Right atrium auricular region (tissue), 2 donors: ENCODE results near the gene CYP39A1. TPM values are rescaled to one million over a fixed set of nuclear protein-coding genes. Genes with fewer than 3 reads are reported as not detected.

ENCODE experiments used
- DNase-seq: peaks from one replicate; pipeline ENCODE4 v3.0.0-alpha.2; 2019; ENCODE audit warnings: low spot score
- H3K27ac ChIP-seq, 2 donors: fragments of 200-600 bp; sonication (generic); 1 replicate in 1 of 2; 2 replicates in 1 of 2; pipeline ENCODE4 v1.5.1; 2016 to 2019
- H3K27me3 ChIP-seq, 2 donors: fragments of 200-600 bp; sonication (generic); one replicate each; pipeline versions ENCODE4 v1.5.1 to v1.6.0; 2017 to 2019
- H3K36me3 ChIP-seq: fragments of 200-600 bp; sonication (generic); one replicate; pipeline ENCODE4 v1.5.1; 2016
- H3K4me1 ChIP-seq, 2 donors: fragments of 200-600 bp; sonication (generic); one replicate each; pipeline versions ENCODE4 v1.5.1 to v1.6.0; 2017 to 2019
- H3K4me3 ChIP-seq, 2 donors: fragments of 200-600 bp; sonication (generic); 1 replicate in 1 of 2; 2 replicates in 1 of 2; pipeline ENCODE4 v1.5.1; 2017 to 2019; ENCODE audit warnings: mild to moderate bottlenecking in 1 of 2, moderate library complexity in 1 of 2
- H3K9me3 ChIP-seq, 2 donors: fragments of 200-600 bp; sonication (generic); one replicate each; pipeline ENCODE4 v1.5.1; 2019
- CTCF ChIP-seq, 2 donors: fragments of 200-600 bp; sonication (generic); IDR thresholded peaks; one replicate each; pipeline ENCODE4 v1.5.1; 2019; ENCODE audit warnings: antibody characterized with exemption in 2 of 2
- total RNA-seq, 2 donors: library from RNA; depleted of rRNA; stranded (reverse); fragments of >200 nt; gene quantifications; one replicate each; pipeline ENCODE4 v1.1.0, GENCODE V29; 2016

Gene CYP39A1
- total RNA-seq, 2 donors from 2014 or later: 6.3 to 7.0 TPM

GRCh38 chr6:46584586-46584985 lies 68.0 kb downstream of the CYP39A1 start:
- H3K27me3 ChIP-seq: no peaks in the 10 kb centered on the region
- no peaks in the 10 kb centered on the region for H3K4me1 ChIP-seq
- H3K36me3 ChIP-seq: no peaks in the 10 kb centered on the region
- no peak overlapping the region for H3K27ac ChIP-seq
- DNase-seq: no peak
- H3K4me3 ChIP-seq: no peak overlapping the region
- no peaks in the 10 kb centered on the region for H3K9me3 ChIP-seq
- no peak for TF ChIP-seq CTCF (IDR thresholded peaks at IDR 0.05)

- DNase-seq: no peak
- no peaks in the 10 kb centered on the region for H3K4me1 ChIP-seq
- TF ChIP-seq CTCF (IDR thresholded peaks at IDR 0.05): no peak
- no peak overlapping the region for H3K4me3 ChIP-seq
- no peaks in the 10 kb centered on the region for H3K9me3 ChIP-seq
- H3K27ac ChIP-seq: no peak overlapping the region
- H3K27me3 ChIP-seq: no peaks in the 10 kb centered on the region
- H3K36me3 ChIP-seq: no peaks in the 10 kb centered on the region
Measured at GRCh38 chr6:46583721-46584120, 68.9 kb downstream of the CYP39A1 start.

- TF ChIP-seq CTCF (IDR thresholded peaks at IDR 0.05): no peak
- Histone ChIP-seq H3K4me1 (no peaks in the 10 kb centered on the region), H3K27ac (no peak overlapping the region)
Measured at GRCh38 chr6:46583081-46583480, 69.5 kb downstream of the CYP39A1 start.

GRCh38 chr6:46581459-46582177 lies 71.0 kb downstream of the CYP39A1 start:
- no peaks in the 10 kb centered on the region for H3K9me3 ChIP-seq
- H3K27me3 ChIP-seq: no peaks in the 10 kb centered on the region
- no peak overlapping the region for H3K4me3 ChIP-seq
- H3K27ac ChIP-seq: no peak overlapping the region
- no peaks in the 10 kb centered on the region for H3K4me1 ChIP-seq
- no peaks in the 10 kb centered on the region for H3K36me3 ChIP-seq
- TF ChIP-seq CTCF (IDR thresholded peaks at IDR 0.05): no peak
- DNase-seq: no peak

More at GRCh38 chr6:46583081-46583480, 69.5 kb downstream of the CYP39A1 start:
- H3K4me3 ChIP-seq: no peak overlapping the region
- H3K36me3 ChIP-seq: no peaks in the 10 kb centered on the region
- H3K27me3 ChIP-seq: no peaks in the 10 kb centered on the region
- no peak for DNase-seq
- no peaks in the 10 kb centered on the region for H3K9me3 ChIP-seq

GRCh38 chr6:46575530-46575929 lies 77.1 kb downstream of the CYP39A1 start:
- no peak for TF ChIP-seq CTCF (IDR thresholded peaks at IDR 0.05)
- Histone ChIP-seq H3K36me3 (no peaks in the 10 kb centered on the region), H3K4me1 (no peaks in the 10 kb centered on the region), H3K9me3 (no peaks in the 10 kb centered on the region), H3K27ac (no peak overlapping the region), H3K4me3 (no peak overlapping the region), H3K27me3 (no peaks in the 10 kb centered on the region)
- no peak for DNase-seq

- no peaks in the 10 kb centered on the region for H3K27me3 ChIP-seq
- H3K4me1 ChIP-seq: no peaks in the 10 kb centered on the region
- no peak overlapping the region for H3K27ac ChIP-seq
- H3K36me3 ChIP-seq: no peaks in the 10 kb centered on the region
- no peak for TF ChIP-seq CTCF (IDR thresholded peaks at IDR 0.05)
- H3K4me3 ChIP-seq: no peak overlapping the region
- no peak for DNase-seq
- no peaks in the 10 kb centered on the region for H3K9me3 ChIP-seq
Measured at GRCh38 chr6:46573140-46573539, 79.5 kb downstream of the CYP39A1 start.
